GM19468 (cell line): ENCODE data around the gene NUP188.

Experiments
- ATAC-seq: cut with Tn5 transposase; IDR thresholded peaks from one replicate; pipeline ENCODE4 v1.9.1; 2021; ENCODE audit warnings: mild to moderate bottlenecking, moderate library complexity, moderate number of reproducible peaks; ENCODE audit not compliant: unreplicated experiment; ENCODE audit errors: extremely low read depth

Gene NUP188

DNA sequence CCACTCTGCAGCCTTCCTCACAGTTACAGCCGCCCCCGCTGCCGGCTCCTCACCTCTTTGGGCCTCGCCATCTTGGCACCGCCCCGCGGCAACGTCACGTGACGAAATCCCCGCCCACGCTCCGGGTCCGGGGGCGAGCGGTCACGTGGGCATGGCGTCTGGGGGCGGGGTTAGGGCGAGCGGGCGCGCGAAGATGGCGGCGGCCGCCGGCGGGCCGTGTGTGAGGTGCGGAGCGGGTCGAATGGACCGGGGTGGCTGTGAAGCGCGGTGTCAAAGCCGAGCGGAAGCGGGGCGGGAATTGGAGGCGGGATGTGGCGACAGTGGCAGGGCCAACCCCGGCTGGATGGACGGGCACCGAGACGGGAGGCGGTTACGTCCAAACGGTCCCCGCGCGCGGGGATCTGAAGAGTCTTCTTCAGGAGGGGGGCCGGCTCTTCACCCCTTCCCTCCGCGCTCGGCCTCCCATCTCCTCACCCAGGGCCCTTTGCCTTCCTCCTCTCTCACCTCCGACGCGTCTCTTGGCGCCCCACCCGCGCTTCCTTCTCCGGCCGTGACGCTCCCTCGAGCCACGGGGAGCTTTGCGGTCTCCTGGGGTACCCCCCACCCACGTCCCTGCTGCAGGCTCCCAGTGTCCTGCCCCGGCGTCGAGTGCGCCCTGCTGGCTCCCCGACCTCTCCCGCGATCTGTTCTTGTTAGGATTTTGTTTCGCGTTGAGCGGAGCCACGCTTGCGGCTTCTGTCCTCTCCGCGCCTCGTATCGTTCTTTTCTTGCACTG is at the start of gene NUP188, which contains the start of gene DOLK:
TSS of gene NUP188 (plus strand) at position 173 of the 775 bp plus-strand sequence. CDS start at position 194, 21 bp downstream.
TSS of gene DOLK (minus strand) at position 77 of the 775 bp plus-strand sequence. CDS start 300 bp downstream, outside the sequence.
- ATAC-seq, result peak; percentile 63

GRCh38 chr9:128898382-128898781 is 49.1 kb upstream of the NUP188 start:
- ATAC-seq, result no peak

GRCh38 chr9:128898845-128899565 is 48.5 kb upstream of the NUP188 start:
- no peak for ATAC-seq

- no peak for ATAC-seq
Observed at GRCh38 chr9:128899566-128900322, 47.8 kb upstream of the NUP188 start.

GRCh38 chr9:128901379-128901778 is 46.1 kb upstream of the NUP188 start:
- no peak for ATAC-seq

GRCh38 chr9:128901822-128902221 is 45.7 kb upstream of the NUP188 start:
- no peak for ATAC-seq

GRCh38 chr9:128902351-128903078 is 45.0 kb upstream of the NUP188 start:
- ATAC-seq, result peak; percentile 79

- ATAC-seq, result no peak
Observed at GRCh38 chr9:128903079-128903461, 44.4 kb upstream of the NUP188 start.

DNA sequence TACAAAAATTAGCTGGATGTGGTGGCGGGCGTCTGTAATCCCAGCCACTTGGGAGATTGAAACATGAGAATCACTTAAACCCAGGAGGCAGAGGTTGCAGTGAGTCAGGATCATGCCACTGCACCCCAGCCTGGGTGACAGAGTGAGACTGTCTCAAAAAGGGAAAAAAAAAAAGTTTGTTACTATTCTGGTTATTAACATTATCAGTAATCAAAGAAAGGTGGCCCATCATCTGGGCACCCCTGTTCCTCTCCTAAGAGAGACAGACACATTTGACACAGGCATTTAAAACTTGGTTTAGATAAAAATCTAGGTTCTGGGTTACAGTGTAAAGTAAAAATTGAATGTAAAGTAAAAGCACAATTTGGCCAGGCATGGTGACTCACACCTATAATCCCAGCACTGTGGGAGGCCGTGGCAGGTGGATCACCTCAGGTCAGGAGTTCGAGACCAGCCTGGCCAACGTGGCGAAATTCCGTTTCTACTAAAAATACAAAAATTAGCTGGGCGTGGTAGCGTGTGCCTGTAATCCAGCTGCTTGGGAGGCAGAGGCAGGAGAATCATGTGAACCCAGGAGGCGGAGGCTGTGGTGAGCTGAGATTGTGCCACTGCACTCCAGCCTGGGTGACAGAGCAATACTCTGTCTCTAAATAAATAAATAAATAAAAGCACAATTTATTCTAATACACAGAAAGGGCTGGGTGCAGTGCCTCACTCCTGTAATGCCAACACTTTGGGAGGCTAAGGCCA is 43.5 kb upstream of the NUP188 start:
- no peak for ATAC-seq

DNA sequence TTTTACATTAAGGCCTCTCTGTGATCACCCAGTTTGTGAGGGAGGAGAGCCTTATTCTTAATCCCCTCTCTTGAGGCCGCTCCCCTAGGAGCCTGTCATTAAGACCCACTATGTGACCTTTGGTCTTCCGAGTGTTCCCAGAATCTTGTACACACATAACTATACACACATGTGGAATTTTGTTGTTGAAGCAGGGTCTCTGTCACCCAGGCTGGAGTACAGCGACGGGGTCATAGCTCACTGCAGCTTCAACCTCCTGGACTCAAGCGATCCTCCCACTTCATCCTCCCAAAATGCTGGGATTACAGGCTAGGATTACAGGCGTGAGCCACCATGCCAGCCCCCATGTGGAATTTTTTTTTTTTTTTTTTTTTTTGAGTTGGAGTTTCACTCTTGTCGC is 41.5 kb upstream of the NUP188 start:
- no peak for ATAC-seq

DNA sequence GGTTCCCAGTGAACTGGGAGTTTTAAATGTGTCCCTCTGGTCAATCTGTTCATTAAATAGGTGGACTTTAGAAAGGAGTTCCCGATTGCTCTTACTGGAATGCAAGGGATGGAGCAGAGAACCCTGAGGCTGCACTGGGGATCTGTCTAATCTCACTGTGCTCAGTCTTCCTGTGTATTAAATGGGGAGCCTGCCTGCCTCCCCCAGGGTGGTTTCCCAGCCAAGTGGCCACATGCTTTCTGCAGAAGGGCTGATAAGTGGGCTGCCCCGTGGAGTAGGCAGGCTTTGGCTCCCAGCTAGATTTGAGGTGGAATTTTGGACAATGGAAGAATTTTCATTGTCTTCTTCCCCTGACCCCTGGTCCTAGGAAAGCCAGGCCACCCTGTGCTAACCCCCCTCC is 40.8 kb upstream of the NUP188 start:
- no peak for ATAC-seq

DNA sequence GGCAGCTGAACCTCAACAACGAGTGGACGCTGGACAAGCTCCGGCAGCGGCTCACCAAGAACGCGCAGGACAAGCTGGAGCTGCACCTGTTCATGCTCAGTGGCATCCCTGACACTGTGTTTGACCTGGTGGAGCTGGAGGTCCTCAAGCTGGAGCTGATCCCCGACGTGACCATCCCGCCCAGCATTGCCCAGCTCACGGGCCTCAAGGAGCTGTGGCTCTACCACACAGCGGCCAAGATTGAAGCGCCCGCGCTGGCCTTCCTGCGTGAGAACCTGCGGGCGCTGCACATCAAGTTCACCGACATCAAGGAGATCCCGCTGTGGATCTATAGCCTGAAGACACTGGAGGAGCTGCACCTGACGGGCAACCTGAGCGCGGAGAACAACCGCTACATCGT is 39.1 kb upstream of the NUP188 start:
- ATAC-seq, result no peak

DNA sequence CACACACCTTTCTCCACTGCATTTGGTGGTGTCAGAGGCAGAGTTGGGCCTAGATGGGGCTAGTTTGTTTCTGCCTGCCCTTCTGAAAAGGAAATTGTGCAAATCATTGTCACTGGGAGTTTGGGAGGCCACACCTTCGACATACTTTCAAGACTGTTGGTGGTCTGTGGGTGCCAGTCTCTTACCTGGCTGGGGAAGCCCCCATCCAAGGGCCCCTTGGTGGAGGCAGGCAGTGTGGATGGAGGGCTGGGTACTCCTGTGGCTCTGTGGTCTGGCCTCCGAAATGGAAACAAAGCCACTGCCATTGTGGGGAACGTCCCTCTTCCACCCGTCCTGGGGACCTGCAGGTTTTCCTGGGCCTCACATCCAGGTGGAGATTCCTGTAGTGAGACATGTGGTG is 37.6 kb upstream of the NUP188 start:
- ATAC-seq, result no peak

GRCh38 chr9:128910906-128911305 is 36.6 kb upstream of the NUP188 start:
- no peak for ATAC-seq

- ATAC-seq, result no peak
Observed at GRCh38 chr9:128911529-128912035, 35.9 kb upstream of the NUP188 start.

DNA sequence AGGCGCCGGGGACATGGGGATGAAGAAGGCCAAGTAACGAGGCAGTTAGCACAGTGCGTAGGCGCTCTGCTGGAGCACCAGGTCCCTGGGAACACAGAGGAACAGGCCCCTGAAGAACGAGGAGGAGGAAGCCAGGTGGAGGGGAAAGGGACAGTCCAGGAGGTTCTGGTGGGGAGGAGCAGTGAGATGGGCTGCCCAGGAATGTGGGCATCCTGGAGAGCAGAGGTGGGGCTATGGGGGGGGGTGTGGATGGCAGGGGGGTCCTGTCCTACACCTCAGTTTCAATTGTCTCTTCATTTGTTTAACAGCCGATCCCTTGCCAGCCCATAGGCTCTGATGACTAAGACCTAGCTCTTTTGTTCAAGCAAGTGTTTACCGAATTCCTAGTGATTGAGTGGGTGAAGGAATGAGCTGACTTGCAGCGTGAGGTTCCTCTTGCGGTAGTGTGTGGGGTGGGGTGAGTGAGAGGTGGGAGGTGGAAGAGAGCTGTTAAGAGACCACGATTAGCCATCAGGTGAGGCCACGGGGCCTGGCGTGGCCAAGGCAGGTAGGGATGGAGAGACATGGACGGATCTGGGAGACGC is 35.1 kb upstream of the NUP188 start:
- ATAC-seq, result no peak

DNA sequence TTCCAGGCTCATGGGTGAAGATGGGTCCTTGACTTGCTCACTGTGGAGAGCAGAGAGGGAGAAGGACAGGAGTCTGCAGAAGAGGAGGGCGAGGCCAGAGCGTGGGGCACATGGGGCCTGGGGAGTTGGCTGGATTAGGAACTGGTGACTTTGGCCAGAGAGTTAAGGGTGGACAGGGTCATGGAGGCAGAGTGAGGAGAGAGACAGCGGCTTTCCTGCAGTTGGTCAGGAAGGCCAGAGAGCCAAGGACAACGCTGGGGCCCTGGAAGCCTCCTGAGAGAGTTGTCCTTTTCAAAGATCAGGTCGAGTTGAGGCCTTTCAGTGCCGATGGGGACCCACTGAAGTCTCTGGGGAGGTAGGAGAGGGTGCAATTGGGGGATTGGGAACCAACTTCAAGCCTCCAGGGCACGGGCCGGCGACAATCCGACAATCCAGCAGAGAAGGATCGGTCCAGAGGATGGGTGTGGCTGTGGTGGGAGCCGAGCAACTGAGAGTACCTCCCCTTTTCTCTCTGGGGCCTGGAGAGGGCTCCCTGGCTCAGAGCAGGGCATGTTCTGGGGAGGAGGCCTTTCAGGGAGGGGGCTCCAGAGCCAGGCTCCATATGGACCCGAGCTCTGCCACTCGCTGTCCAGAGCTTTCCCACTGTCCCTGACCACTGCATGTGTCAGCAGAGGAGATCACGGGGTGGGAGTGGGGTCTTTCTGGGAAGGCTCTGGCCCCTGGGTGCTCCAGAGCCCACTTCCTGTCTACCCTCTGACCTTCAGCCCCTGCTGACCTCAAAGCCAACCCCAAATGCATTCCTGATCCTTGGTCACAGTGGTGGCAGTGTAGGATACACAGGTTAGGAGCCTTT is 34.2 kb upstream of the NUP188 start:
- ATAC-seq, result no peak
